PC-3 (cell line): ENCODE data around the gene SUGCT. TPM values are rescaled to one million over a fixed set of nuclear protein-coding genes. Genes with fewer than 3 reads are reported as not detected.

Experiments used
- ATAC-seq: fragments of 200-7000 bp; cut with Tn5 transposase; 2 replicates; pipeline ENCODE4 v1.9.1; 2020; ENCODE audit warnings: mild to moderate bottlenecking, moderate library complexity
- BruUV-seq: library from RNA; stranded (reverse); fragments of 400-500 nt; replicated peaks from 2 replicates; lab custom pipeline; 2021; lab: Mats Ljungman, UMichigan
- CTCF ChIA-PET: fragments of 300-600 bp; sonication (Branson Sonifier 250); formaldehyde crosslinking; loops from one replicate; lab custom pipeline; 2022; ENCODE audit warnings: antibody characterized with exemption; lab: Charles Lee
- POLR2A ChIA-PET: fragments of 300-600 bp; sonication (Branson Sonifier 250); formaldehyde crosslinking; loops from one replicate; lab custom pipeline; 2022; ENCODE audit warnings: antibody characterized with exemption; ENCODE audit not compliant: unreplicated experiment; lab: Charles Lee
- DNase-seq: peaks from one replicate; pipeline ENCODE4 v3.0.0-alpha.2; 2015
- H2AFZ ChIP-seq: fragments of 300-600 bp; sonication (generic); 2 replicates; pipeline ENCODE4 v1.6.0; 2016; ENCODE audit warnings: antibody characterized with exemption, low read length
- H3F3A ChIP-seq: fragments of 300-600 bp; sonication (generic); one replicate; pipeline ENCODE4 v1.6.0; 2017; ENCODE audit warnings: antibody characterized with exemption, low read length, control low read depth, mild to moderate bottlenecking; ENCODE audit not compliant: unreplicated experiment
- H3K27ac ChIP-seq: fragments of 300-600 bp; sonication (generic); 2 replicates; pipeline ENCODE4 v1.5.1; 2016; ENCODE audit warnings: mild to moderate bottlenecking, low read length
- H3K27me3 ChIP-seq: fragments of 300-600 bp; sonication (generic); 2 replicates; pipeline ENCODE4 v1.6.1; 2016; ENCODE audit warnings: low read length, mixed read lengths
- H3K36me3 ChIP-seq: fragments of 300-600 bp; sonication (generic); 2 replicates; pipeline ENCODE4 v1.6.1; 2016; ENCODE audit warnings: low read depth, mixed run types, low read length, mixed read lengths
- H3K4me1 ChIP-seq: fragments of 300-600 bp; sonication (generic); 2 replicates; pipeline ENCODE4 v1.5.1; 2016; ENCODE audit warnings: low read length; ENCODE audit not compliant: insufficient read depth
- H3K4me2 ChIP-seq: fragments of 300-600 bp; sonication (generic); 2 replicates; pipeline ENCODE4 v1.6.0; 2016; ENCODE audit warnings: low read length
- H3K4me3 ChIP-seq: fragments of 300-600 bp; sonication (generic); 2 replicates; pipeline ENCODE4 v1.5.1; 2016; ENCODE audit warnings: mild to moderate bottlenecking, low read length, mixed read lengths
- H3K79me2 ChIP-seq: fragments of 300-600 bp; sonication (generic); 2 replicates; pipeline ENCODE4 v1.6.1; 2017; ENCODE audit warnings: low read length, mixed read lengths
- H3K9ac ChIP-seq: fragments of 300-600 bp; sonication (generic); 2 replicates; pipeline ENCODE4 v1.6.0; 2016; ENCODE audit warnings: mild to moderate bottlenecking, low read length
- H3K9me2 ChIP-seq: fragments of 300-600 bp; sonication (generic); replicated peaks from 2 replicates; pipeline ENCODE4 v1.6.1; 2016; ENCODE audit warnings: mixed run types, low read length, mixed read lengths
- H3K9me3 ChIP-seq: fragments of 300-600 bp; sonication (generic); 2 replicates; pipeline ENCODE4 v1.6.1; 2016; ENCODE audit warnings: low read length, mixed read lengths
- H4K20me1 ChIP-seq: fragments of 300-600 bp; sonication (generic); 2 replicates; pipeline ENCODE4 v1.6.1; 2016; ENCODE audit warnings: low read length, mixed read lengths
- EZH2 ChIP-seq: fragments of 300-600 bp; sonication (generic); IDR thresholded peaks from one replicate; pipeline ENCODE4 v1.6.1; 2017; ENCODE audit warnings: antibody characterized with exemption, mild to moderate bottlenecking, low read length; ENCODE audit not compliant: unreplicated experiment
- EZH2phosphoT487 ChIP-seq: fragments of 300-600 bp; sonication (generic); IDR thresholded peaks from 2 replicates; pipeline ENCODE4 v1.6.1; 2018; ENCODE audit warnings: mild to moderate bottlenecking, antibody characterized with exemption, low read length, borderline replicate concordance
- intact Hi-C: fragments of 100-400 bp; cut with micrococcal nuclease; formaldehyde crosslinking; loops from 2 replicates; pipeline ENCODE4 v1.9.0; 2023
- total RNA-seq: library from RNA; depleted of rRNA; stranded (reverse); fragments of >200 nt; gene quantifications from 2 replicates; pipeline ENCODE4 v1.2.3, GENCODE V29; 2014
- TF ChIP-seq, protein P1 (sequence below): fragments of 300-600 bp; sonication (generic); conservative IDR thresholded peaks from 2 replicates; pipeline ENCODE4 v1.5.1; 2017; ENCODE audit warnings: antibody characterized with exemption, low read depth, mild to moderate bottlenecking, low read length

SUGCT gene
- total RNA-seq, 1 experiment from 2014 or later = 2.9 TPM

DNA sequence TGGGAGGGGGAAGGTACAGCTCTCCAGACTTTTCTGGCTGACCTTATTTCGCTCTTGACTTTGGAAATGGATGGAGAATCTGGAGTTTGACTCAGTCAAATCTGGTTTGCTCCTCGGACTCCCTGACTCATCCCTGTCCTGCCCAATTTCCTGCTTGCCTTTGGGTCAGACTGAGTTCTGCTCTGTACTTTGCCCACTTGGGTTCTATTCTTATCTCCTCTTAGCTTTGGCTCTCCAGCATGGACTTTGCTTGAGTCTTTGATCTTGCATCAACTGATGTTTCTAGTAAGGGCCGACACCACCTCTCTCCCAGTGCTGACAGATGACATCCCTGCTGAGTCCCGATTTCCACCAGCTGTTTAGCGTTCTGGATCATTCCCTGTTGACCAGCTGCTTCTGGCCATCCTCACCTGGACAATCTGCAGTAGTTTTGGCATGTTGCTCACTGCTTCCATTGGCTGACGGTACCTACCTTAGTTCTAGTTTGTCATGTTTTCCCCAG lies 335.3 kb downstream of the SUGCT start:
- Histone ChIP-seq H3K9me3 (no peaks in the 10 kb centered on the region), H3F3A (no peaks in the 10 kb centered on the region), H3K4me2 (no peak overlapping the region), H4K20me1 (no peaks in the 10 kb centered on the region), H3K9me2 (no peaks in the 10 kb centered on the region), H3K9ac (no peak overlapping the region), H3K27ac (no peak overlapping the region), H3K79me2 (no peaks in the 10 kb centered on the region), H3K27me3 (no peaks in the 10 kb centered on the region), H2AFZ (no peak overlapping the region), H3K36me3 (no peaks in the 10 kb centered on the region), H3K4me3 (no peak overlapping the region), H3K4me1 (peaks cover 2% of the 10 kb centered on the region; the same call in 1 of the 2 replicates)
- no TSS peak for BruUV-seq
- ATAC-seq (no peak), DNase-seq (no peak)
- intact Hi-C loops = no loop called here
- TF ChIP-seq, protein P1, sequence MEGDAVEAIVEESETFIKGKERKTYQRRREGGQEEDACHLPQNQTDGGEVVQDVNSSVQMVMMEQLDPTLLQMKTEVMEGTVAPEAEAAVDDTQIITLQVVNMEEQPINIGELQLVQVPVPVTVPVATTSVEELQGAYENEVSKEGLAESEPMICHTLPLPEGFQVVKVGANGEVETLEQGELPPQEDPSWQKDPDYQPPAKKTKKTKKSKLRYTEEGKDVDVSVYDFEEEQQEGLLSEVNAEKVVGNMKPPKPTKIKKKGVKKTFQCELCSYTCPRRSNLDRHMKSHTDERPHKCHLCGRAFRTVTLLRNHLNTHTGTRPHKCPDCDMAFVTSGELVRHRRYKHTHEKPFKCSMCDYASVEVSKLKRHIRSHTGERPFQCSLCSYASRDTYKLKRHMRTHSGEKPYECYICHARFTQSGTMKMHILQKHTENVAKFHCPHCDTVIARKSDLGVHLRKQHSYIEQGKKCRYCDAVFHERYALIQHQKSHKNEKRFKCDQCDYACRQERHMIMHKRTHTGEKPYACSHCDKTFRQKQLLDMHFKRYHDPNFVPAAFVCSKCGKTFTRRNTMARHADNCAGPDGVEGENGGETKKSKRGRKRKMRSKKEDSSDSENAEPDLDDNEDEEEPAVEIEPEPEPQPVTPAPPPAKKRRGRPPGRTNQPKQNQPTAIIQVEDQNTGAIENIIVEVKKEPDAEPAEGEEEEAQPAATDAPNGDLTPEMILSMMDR = no peak
- TF ChIP-seq EZH2phosphoT487 (no peak), EZH2 (no peak)
- ChIA-PET POLR2A (no interaction called here), CTCF (no interaction called here)

DNA sequence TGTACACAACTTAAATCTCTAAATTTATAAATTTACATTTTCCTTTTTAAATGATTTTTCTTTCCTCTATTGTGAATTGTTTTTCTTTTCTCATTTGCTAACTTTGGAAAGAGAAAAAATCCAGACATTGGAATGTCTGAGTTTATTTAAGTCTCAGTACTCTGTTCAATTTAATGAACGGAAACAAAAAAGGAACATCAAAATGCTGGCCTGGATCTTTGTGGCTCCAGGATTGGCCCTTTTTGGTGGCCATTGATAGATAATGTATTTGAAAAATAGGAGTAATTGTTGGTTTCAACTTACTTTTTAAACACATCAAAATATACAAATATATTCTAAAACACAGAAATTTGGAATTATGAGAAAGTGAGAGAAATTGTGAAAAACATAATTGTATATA lies 336.0 kb downstream of the SUGCT start:
- peaks cover 3% of the 10 kb centered on the region; the same call in 1 of the 2 replicates for H3K4me1 ChIP-seq
- ChIA-PET POLR2A (no interaction called here), CTCF (no interaction called here)
- DNase-seq = no peak
- TF ChIP-seq, protein P1 = no peak
- TF ChIP-seq EZH2 = no peak
- no peak for TF ChIP-seq EZH2phosphoT487
- no peak overlapping the region for H3K4me3 ChIP-seq
- no peaks in the 10 kb centered on the region for H4K20me1 ChIP-seq
- H3K27ac ChIP-seq = no peak overlapping the region
- no peak overlapping the region for H3K9ac ChIP-seq
- no peak overlapping the region for H3K4me2 ChIP-seq
- BruUV-seq = no TSS peak
- no peak overlapping the region for H2AFZ ChIP-seq
- intact Hi-C loops = no loop called here
- no peak for ATAC-seq
- H3K27me3 ChIP-seq = no peaks in the 10 kb centered on the region
- no peaks in the 10 kb centered on the region for H3K9me2 ChIP-seq
- no peaks in the 10 kb centered on the region for H3K79me2 ChIP-seq
- H3K9me3 ChIP-seq = no peaks in the 10 kb centered on the region
- no peaks in the 10 kb centered on the region for H3F3A ChIP-seq
- no peaks in the 10 kb centered on the region for H3K36me3 ChIP-seq

DNA sequence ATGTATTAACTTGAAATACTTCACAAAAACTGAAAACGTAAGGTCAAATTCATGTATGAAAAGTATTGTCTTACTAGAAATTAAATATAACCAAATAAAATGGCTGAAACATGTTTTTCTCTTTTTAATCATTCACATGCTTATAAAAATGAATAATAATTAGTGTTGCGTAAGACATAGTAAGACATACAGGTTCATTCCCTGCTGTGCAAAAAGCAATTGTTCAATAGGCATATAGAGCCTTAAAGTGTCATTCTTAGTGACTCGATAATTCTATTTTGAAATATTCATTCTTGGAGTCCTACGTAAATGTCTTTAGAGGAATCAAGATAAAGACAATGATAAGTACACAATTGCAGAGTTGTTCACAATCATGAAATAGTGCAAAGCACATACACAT lies 337.1 kb downstream of the SUGCT start:
- TF ChIP-seq EZH2 (no peak), EZH2phosphoT487 (no peak)
- TF ChIP-seq, protein P1 = no peak
- intact Hi-C loops = no loop called here
- no peak overlapping the region for H3K27ac ChIP-seq
- no peaks in the 10 kb centered on the region for H3K79me2 ChIP-seq
- ChIA-PET CTCF (no interaction called here), POLR2A (no interaction called here)
- peaks cover 3% of the 10 kb centered on the region; the same call in 1 of the 2 replicates for H3K4me1 ChIP-seq
- no peak overlapping the region for H3K4me2 ChIP-seq
- ATAC-seq (no peak), DNase-seq (no peak)
- H3K9me2 ChIP-seq = no peaks in the 10 kb centered on the region
- no peak overlapping the region for H2AFZ ChIP-seq
- H3K36me3 ChIP-seq = no peaks in the 10 kb centered on the region
- no peaks in the 10 kb centered on the region for H3K9me3 ChIP-seq
- H3F3A ChIP-seq = no peaks in the 10 kb centered on the region
- no peak overlapping the region for H3K4me3 ChIP-seq
- no peaks in the 10 kb centered on the region for H4K20me1 ChIP-seq
- H3K9ac ChIP-seq = no peak overlapping the region
- no TSS peak for BruUV-seq
- H3K27me3 ChIP-seq = no peaks in the 10 kb centered on the region
